AG09309 (cell line): ENCODE measurements around the gene MARCHF3.

ENCODE experiments used
- DNase-seq: peaks from one replicate; pipeline ENCODE4 v3.0.0-alpha.2; 2010; ENCODE audit warnings: low read depth
- H3K4me3 ChIP-seq: 2 replicates; pipeline ENCODE4 v1.5.1; 2011; ENCODE audit warnings: mild to moderate bottlenecking, low read depth, low read length, moderate library complexity; ENCODE audit not compliant: control insufficient read depth
- TF ChIP-seq, protein P1 (sequence below): IDR thresholded peaks from 2 replicates; pipeline ENCODE4 v1.5.1; 2011; ENCODE audit warnings: mild to moderate bottlenecking, low read depth, low read length, inconsistent platforms; ENCODE audit not compliant: insufficient read depth, control insufficient read depth; ENCODE audit errors: missing control alignments

Gene MARCHF3

DNA sequence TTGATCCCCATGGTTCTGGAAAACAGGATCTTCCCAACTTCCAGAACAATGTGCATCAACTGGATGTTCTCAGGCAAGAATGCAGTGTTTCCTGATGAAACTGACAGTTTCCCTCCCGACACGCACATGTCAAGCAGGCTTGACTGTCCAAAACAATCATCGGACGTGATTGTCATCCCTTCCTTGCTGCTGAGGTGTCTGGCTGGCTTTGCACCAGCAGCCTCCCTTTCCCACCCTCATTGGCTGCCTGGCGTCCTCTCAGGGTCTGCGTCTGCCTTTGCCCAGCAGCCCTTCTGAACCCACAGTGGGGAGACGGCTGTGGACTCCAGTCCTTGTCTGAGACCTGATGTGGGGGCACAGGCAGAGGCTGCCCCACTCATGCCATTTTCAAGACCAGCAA lies 110.8 kb downstream of the MARCHF3 start:
- TF ChIP-seq, protein P1, sequence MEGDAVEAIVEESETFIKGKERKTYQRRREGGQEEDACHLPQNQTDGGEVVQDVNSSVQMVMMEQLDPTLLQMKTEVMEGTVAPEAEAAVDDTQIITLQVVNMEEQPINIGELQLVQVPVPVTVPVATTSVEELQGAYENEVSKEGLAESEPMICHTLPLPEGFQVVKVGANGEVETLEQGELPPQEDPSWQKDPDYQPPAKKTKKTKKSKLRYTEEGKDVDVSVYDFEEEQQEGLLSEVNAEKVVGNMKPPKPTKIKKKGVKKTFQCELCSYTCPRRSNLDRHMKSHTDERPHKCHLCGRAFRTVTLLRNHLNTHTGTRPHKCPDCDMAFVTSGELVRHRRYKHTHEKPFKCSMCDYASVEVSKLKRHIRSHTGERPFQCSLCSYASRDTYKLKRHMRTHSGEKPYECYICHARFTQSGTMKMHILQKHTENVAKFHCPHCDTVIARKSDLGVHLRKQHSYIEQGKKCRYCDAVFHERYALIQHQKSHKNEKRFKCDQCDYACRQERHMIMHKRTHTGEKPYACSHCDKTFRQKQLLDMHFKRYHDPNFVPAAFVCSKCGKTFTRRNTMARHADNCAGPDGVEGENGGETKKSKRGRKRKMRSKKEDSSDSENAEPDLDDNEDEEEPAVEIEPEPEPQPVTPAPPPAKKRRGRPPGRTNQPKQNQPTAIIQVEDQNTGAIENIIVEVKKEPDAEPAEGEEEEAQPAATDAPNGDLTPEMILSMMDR: no peak
- no peak overlapping the region for H3K4me3 ChIP-seq
- DNase-seq: no peak

DNA sequence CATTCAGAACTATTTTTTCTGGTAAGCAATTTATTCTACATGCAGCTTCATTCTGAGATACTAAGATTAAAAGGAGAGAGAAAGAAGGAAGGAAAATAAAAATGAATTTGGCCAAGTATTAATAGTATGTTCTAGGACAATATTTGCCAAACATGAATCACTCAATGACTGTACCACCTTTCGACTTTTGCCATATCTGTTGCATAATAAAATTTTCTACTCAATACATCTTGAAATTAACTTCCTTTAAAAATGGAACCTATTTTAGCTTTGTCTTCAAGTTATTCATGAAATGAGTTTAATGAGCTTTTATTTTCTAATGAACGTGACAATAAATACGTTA lies 111.8 kb downstream of the MARCHF3 start:
- TF ChIP-seq, protein P1: no peak
- H3K4me3 ChIP-seq: no peak overlapping the region
- no peak for DNase-seq

DNA sequence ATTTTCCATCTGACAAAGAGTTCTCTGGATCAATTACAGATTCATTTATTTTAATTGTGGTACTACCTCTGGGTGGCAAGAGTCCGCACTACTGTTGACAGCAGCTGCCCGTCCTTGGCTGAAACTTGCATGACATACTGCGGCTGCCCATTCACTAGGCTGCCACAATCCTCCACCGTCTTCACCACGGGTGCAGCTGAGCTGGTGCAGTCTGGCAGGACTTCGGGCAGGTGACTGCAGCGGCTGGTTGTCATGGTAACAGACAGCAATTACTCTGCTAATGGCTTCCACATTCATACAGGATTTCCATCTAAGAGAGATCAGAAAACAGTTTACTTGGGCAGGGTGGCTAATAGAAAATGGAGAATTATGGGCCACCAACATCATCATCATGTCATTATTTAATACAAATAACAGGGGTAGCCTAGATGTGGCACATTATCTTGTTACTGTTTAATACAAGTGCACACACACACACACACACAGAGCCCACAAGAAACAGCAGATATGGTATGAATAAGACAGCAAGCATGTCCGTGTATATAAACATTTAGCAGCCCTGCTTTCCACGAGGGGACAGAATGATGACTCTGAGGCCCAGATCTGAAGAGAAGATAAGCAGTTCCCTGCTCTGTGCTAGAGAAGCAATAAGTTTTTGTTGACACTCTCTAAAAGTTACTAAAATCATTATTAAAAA lies 112.3 kb downstream of the MARCHF3 start:
- no peak overlapping the region for H3K4me3 ChIP-seq
- TF ChIP-seq, protein P1: no peak
- no peak for DNase-seq

DNA sequence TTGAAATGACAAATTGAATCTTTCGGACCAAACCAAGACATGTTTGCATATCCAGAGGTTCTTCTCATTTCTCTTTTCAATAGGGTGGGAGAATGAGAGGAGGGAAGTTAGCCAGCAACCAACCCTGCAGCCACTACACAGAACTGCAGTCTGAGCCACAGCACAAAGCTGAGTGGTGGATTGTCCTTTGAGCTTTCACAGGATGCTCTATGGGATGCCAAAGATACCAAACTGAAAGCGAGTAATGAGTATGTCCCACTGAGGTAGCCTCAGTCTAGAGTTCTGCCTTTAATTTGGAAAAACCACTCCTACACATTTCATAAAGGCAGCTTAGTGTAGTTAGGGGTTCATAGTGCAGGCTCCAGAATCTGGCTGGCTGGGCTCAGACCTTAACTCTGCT lies 114.9 kb downstream of the MARCHF3 start:
- H3K4me3 ChIP-seq: no peak overlapping the region
- TF ChIP-seq, protein P1: no peak
- DNase-seq: no peak

DNA sequence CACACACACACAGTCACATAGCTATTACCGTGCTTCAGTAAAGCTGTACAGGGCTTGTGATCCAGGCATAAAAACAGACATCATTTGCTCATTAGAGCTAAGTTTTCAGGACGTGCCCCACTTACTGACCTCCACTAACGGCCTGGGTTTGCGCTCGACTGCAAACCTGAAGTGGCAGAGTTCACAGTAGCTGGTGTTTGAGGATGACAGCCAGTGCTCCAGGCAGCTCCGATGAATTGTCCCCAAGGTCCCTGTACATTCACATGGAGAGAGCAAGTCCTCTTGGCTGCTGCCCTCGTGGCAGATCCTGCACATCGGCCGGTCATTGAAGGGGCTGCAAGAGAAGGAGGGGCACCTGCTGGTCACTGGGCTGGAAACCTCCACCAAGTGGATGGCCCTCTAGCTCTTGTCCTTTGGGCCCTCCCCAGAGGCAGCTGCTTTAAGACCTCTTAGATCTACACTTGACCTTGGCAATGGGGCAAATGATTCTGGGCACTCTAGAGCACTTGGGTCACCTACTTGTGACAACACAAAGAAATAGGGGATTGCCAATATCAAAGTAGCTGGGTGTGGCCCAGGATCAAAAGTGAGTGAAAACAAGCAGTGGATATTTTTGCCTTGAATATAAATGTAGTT lies 115.4 kb downstream of the MARCHF3 start:
- no peak overlapping the region for H3K4me3 ChIP-seq
- no peak for DNase-seq
- TF ChIP-seq, protein P1: no peak

DNA sequence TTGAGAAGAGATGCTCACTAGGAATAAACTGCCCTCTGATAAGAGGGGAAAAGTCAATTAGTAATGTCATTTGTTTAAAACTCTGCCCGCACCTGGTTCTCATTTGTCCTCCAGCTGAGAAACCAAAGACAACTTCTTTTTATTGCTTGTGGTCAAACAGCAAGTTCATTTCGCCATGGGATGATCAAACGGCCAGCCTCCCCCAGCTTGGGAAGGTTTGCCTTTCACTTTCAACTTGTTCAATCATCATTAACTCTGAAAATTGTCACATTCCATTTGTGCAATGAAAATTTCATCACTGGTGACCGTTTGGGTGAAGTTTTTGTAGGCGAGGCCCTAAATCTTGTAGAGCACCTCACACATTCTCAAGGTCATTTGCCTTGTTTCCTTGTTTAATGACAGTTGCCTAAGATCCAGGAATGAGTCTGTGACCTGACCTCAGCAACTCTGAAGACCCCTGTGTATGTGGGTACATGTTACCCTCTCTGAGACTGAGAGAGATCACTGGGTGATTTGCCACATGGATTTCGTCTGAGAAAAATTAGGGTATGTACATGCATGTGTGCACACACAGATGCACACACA lies 117.7 kb downstream of the MARCHF3 start:
- TF ChIP-seq, protein P1: no peak
- no peak overlapping the region for H3K4me3 ChIP-seq
- peak; percentile 51 for DNase-seq
